Measurements from ENCODE around the gene SLC13A2. TPM values are rescaled to one million over a fixed set of nuclear protein-coding genes. Genes with fewer than 3 reads are reported as not detected.

SLC13A2 gene
- total RNA-seq, 4 donors from 2014 or later, result not detected

DNA sequence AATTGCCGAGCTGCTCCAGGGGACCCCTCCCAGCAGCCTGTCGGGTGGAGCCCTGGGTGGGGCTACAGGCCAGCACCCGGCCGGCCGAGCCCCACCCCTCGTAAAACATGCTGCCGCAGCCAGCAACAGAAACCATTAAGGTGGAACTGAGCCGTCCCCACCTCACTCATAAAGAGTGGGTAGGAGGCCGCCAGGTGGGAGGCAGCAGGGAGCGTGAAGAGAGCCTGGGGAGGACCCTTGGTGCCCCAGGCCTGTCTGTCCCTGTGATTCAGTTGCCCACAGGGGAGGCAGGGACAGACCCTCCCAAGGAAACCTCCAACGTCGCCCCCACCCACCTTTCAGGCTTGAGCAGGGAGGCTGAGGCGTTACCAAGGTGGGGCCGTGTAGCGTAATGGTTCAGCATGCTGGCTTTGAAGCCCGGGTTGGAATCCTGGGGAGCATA is 41.1 kb downstream of the SLC13A2 start:
- intact Hi-C loops (cut with DNase I; ENCODE audit: low total_unique reads), result no loop called here
- no peaks in the 10 kb centered on the region for H3K36me3 ChIP-seq
- no peaks in the 10 kb centered on the region for H3K4me1 ChIP-seq
- no peak for DNase-seq
- H3K27me3 ChIP-seq, result no peaks in the 10 kb centered on the region
- TF ChIP-seq, protein P1, sequence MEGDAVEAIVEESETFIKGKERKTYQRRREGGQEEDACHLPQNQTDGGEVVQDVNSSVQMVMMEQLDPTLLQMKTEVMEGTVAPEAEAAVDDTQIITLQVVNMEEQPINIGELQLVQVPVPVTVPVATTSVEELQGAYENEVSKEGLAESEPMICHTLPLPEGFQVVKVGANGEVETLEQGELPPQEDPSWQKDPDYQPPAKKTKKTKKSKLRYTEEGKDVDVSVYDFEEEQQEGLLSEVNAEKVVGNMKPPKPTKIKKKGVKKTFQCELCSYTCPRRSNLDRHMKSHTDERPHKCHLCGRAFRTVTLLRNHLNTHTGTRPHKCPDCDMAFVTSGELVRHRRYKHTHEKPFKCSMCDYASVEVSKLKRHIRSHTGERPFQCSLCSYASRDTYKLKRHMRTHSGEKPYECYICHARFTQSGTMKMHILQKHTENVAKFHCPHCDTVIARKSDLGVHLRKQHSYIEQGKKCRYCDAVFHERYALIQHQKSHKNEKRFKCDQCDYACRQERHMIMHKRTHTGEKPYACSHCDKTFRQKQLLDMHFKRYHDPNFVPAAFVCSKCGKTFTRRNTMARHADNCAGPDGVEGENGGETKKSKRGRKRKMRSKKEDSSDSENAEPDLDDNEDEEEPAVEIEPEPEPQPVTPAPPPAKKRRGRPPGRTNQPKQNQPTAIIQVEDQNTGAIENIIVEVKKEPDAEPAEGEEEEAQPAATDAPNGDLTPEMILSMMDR (IDR thresholded peaks at IDR 0.05), result no peak
- TF ChIP-seq POLR2A (IDR thresholded peaks at IDR 0.05), result no peak
- no peaks in the 10 kb centered on the region for H3K9me3 ChIP-seq
- H3K27ac ChIP-seq, result no peak overlapping the region
- no peak overlapping the region for H3K4me3 ChIP-seq

DNA sequence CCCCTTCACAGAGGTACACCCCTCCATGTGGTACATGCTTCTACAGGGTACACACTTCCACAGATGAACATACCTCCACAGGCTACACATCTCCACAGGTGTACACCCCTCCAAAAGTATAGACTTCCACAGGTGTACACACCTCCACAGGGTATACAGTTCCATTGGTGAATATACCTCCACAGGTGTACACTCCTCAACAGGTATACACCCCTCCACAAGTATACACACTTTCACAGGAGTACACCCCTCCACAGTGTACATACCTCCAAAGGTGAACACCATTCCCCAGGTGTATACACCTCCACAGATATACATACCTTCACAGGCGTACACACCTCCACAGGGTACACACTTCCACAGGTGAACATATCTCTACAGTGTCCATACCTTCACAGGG is 42.1 kb downstream of the SLC13A2 start:
- Histone ChIP-seq H3K9me3 (no peaks in the 10 kb centered on the region), H3K27ac (no peak overlapping the region), H3K27me3 (no peaks in the 10 kb centered on the region), H3K4me1 (no peaks in the 10 kb centered on the region), H3K36me3 (no peaks in the 10 kb centered on the region), H3K4me3 (no peak overlapping the region)
- TF ChIP-seq, protein P1 (IDR thresholded peaks at IDR 0.05), result no peak
- intact Hi-C loops (cut with DNase I; ENCODE audit: low total_unique reads), result no loop called here
- no peak for DNase-seq

DNA sequence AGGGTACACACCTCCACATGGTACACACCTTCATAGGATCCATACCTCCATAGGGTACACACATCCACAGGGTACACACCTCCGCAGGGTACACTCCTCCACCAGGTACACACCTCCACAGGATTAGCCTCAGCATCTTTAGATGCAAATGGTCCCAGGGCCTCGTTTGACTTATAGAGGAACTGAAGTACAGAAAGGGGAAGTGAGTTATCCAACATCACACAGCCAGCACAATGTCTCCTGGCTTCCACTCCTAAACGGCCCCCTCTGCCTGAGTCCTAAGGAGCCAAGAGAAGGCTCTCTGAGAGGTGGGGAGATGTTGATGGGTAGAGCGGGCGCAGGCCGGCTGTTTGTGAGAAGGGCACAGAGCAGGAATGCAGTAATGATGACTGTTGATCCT is 44.7 kb downstream of the SLC13A2 start:
- Histone ChIP-seq H3K9me3 (no peaks in the 10 kb centered on the region), H3K27me3 (no peaks in the 10 kb centered on the region), H3K27ac (no peak overlapping the region), H3K4me3 (no peak overlapping the region), H3K36me3 (no peaks in the 10 kb centered on the region), H3K4me1 (no peaks in the 10 kb centered on the region)
- TF ChIP-seq, protein P1 (IDR thresholded peaks at IDR 0.05), result no peak
- no peak for TF ChIP-seq POLR2A (IDR thresholded peaks at IDR 0.05)
- intact Hi-C loops (cut with DNase I; ENCODE audit: low total_unique reads), result no loop called here
- DNase-seq, result no peak

DNA sequence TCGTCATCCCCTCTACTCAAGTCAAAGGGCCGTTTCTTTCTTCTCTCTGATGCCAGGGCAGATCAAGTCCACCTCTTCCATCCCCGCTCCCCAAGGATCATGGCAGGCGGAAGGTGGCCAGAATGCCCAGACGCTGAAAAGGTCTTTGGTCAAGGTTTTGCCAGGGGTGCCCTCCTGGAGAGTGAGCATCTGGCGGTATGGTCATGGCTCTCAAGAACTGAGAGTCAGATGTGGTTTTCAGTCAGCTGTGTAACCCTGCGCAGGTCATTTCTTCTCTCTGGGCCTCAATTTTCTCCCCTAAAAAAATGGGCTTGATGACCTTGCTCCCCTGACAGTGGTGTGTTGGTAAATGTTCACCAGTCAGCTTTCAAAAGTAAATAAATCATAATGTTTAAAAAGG is 45.1 kb downstream of the SLC13A2 start:
- no peaks in the 10 kb centered on the region for H3K27me3 ChIP-seq
- H3K27ac ChIP-seq, result no peak overlapping the region
- no peak overlapping the region for H3K4me3 ChIP-seq
- H3K4me1 ChIP-seq, result no peaks in the 10 kb centered on the region
- no peaks in the 10 kb centered on the region for H3K9me3 ChIP-seq
- intact Hi-C loops (cut with DNase I; ENCODE audit: low total_unique reads), result no loop called here
- H3K36me3 ChIP-seq, result no peaks in the 10 kb centered on the region
- no peak for DNase-seq
- TF ChIP-seq, protein P1 (IDR thresholded peaks at IDR 0.05), result no peak

DNA sequence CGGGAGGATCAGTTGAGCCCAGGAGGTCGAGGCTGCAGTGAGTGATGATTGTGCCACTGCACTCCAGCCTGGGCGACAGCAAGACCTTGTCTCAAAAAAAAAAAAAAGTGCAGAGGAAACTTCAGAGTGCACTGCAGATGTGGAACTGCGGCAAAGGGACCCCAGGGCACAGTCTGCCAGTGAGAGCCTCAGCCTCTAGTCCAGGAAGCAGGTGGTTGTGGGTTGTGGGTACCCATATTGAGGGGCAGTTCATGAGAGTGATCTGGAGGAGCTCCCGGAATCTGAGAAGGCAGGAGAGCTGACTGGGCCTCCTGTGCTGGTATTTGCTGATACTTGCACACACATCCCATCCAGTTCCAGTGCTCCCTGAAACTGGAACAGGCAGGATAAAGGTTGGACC is 45.8 kb downstream of the SLC13A2 start:
- DNase-seq, result no peak

More for the DNA sequence above, 45.8 kb downstream of the SLC13A2 start:
- Histone ChIP-seq H3K36me3 (no peaks in the 10 kb centered on the region), H3K27ac (no peak overlapping the region), H3K4me3 (no peak overlapping the region), H3K4me1 (no peaks in the 10 kb centered on the region), H3K9me3 (no peaks in the 10 kb centered on the region), H3K27me3 (no peaks in the 10 kb centered on the region)
- no peak for TF ChIP-seq POLR2A (IDR thresholded peaks at IDR 0.05)
- TF ChIP-seq, protein P1 (IDR thresholded peaks at IDR 0.05), result no peak
- intact Hi-C loops (cut with DNase I; ENCODE audit: low total_unique reads), result no loop called here

Measured in uterus (tissue), 4 donors.